ENCODE measurements around the gene PTBP3.

Gene PTBP3

GRCh38 chr9:112327718-112328450 is 5.5 kb downstream of the PTBP3 start:
- no peak for TF ChIP-seq CTCF (conservative IDR thresholded peaks at IDR 0.05)
- H3K27ac ChIP-seq = no peak overlapping the region

DNA sequence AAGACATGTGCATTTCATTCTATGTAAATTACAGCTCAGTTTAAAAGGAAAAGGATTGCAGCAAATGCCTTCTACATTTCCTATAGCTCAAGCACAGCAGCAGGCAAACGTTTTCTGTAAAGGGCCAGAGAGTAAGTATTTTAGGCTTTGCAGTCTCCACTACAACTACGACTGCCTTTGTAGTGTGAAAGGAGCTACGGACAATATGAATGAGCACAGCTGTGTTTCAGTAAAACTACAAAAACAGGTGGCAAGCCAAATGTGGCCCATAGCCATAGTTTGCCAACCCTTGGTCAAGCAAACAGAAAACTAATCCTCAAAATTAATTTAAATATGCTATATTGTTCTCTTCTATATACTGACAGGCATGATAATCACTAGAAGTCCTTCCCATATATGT is 7.2 kb downstream of the PTBP3 start:
- H3K27ac ChIP-seq = no peak overlapping the region
- TF ChIP-seq CTCF (conservative IDR thresholded peaks at IDR 0.05) = no peak

DNA sequence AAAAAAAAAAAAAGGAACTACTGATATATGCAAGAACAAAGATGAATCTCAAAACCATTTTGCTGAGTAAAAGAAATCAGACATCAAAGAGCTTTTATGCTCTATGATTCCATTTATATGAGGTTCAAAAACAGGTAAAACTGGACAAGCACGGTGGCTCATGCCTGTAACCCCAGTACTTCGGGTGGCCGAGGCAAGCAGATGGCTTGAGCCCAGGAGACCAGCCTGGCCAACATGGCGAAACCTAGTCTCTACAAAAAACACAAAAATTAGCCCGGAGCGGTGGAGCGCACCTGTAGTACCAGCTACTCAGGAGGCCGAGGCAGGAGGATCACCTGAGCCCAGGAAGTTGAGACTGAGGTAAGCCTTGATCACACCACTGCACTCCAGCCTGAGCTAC is 7.8 kb downstream of the PTBP3 start:
- no peak for TF ChIP-seq CTCF (conservative IDR thresholded peaks at IDR 0.05)
- no peak overlapping the region for H3K27ac ChIP-seq

DNA sequence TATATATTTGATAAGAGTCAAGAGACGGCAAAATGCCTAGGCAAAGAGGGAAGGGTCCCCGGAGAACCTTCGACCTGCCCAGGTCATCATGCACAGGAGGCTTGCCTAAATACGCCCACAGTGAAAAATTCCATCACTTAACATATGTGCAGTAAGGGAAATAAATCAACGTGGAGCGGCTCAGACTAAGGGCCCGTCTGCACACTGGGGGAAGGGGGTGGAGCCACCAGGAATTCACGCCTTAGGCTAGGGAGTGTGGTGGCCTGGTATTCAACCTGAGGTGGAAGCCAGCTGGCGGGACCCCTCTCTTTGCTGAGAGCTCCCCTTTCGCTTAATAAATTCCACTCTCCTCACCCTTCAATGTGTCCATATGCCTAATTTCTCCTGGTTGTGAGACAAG is 8.3 kb downstream of the PTBP3 start:
- H3K27ac ChIP-seq = no peak overlapping the region
- TF ChIP-seq CTCF (conservative IDR thresholded peaks at IDR 0.05) = no peak

GRCh38 chr9:112323378-112323854 is 10.0 kb downstream of the PTBP3 start:
- no peak for TF ChIP-seq CTCF (conservative IDR thresholded peaks at IDR 0.05)
- H3K27ac ChIP-seq = no peak overlapping the region

DNA sequence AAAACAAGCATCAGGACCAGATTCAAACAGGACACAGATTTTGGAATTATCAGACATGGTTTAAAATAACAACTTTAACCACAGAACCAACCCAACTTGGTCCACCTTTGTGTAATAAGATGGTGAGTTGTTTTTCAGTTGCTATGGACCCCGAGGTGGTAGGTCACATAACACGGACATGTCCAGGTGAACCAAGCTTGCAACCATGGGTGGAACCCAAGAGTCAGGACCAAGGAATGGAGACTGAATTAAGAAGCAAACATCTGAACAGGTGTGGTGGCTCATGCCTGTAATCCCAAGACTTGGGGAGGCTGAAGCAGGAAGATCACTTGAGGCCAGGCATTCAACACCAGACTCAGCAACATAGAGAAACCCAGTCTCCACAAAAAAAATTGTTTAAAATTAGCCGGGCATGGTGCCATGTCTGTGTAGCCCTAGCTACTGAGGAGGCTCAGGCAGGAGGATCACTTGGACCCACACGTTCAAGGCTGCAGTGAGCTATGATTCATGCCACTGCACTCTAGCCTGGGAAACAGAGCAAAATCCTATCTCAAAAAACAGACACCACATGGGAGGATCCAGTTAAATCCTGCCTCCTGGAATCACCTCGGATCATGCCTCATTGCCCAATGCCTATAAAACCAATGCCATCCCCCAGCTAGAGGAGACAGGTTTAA is 10.6 kb downstream of the PTBP3 start:
- no peak overlapping the region for H3K27ac ChIP-seq

More for the DNA sequence above, 10.6 kb downstream of the PTBP3 start:
- TF ChIP-seq CTCF (conservative IDR thresholded peaks at IDR 0.05) = no peak
